PC-9 (cell line): Measurements from ENCODE around the gene FAM221B. TPM values are rescaled to one million over a fixed set of nuclear protein-coding genes. Genes with fewer than 3 reads are reported as not detected.

ENCODE experiments used
- BruUV-seq: library from RNA; stranded (reverse); fragments of 400-500 nt; replicated peaks from 2 replicates; lab custom pipeline; 2021; lab: Mats Ljungman, UMichigan
- CTCF ChIA-PET: fragments of 300-600 bp; sonication (Branson Sonifier 250); formaldehyde crosslinking; loops from one replicate; lab custom pipeline; 2022; ENCODE audit warnings: antibody characterized with exemption; lab: Charles Lee
- POLR2A ChIA-PET: fragments of 300-600 bp; sonication (Branson Sonifier 250); formaldehyde crosslinking; loops from one replicate; lab custom pipeline; 2022; ENCODE audit warnings: antibody characterized with exemption; ENCODE audit not compliant: unreplicated experiment; lab: Charles Lee
- DNase-seq, 2 experiments: peaks; one replicate each; pipeline versions ENCODE4 v3.0.0 to v3.0.0-alpha.2; 2015 to 2022; ENCODE audit warnings: mixed read lengths in 1 of 2
- H2AFZ ChIP-seq: fragments of 200-600 bp; sonication (generic); 2 replicates; pipeline ENCODE4 v1.8.1; 2017; ENCODE audit warnings: antibody characterized with exemption
- H3F3A ChIP-seq: fragments of 200-600 bp; sonication (generic); 2 replicates; pipeline ENCODE4 v1.8.1; 2017; ENCODE audit warnings: antibody characterized with exemption, mild to moderate bottlenecking, low read depth; ENCODE audit not compliant: insufficient read depth
- H3K27ac ChIP-seq: fragments of 200-600 bp; sonication (generic); 2 replicates; pipeline ENCODE4 v1.6.1; 2016; ENCODE audit warnings: mixed run types
- H3K27me3 ChIP-seq: fragments of 200-600 bp; sonication (generic); 2 replicates; pipeline ENCODE4 v1.6.1; 2016; ENCODE audit warnings: low read depth, mixed run types; ENCODE audit not compliant: insufficient read depth
- H3K36me3 ChIP-seq: fragments of 200-600 bp; sonication (generic); 2 replicates; pipeline ENCODE4 v1.6.1; 2016; ENCODE audit warnings: low read depth, mixed run types
- H3K4me1 ChIP-seq: fragments of 200-600 bp; sonication (generic); replicated peaks from 2 replicates; pipeline ENCODE4 v1.6.1; 2016; ENCODE audit warnings: mixed run types; ENCODE audit not compliant: insufficient read depth
- H3K4me2 ChIP-seq: fragments of 200-600 bp; sonication (generic); 2 replicates; pipeline ENCODE4 v1.6.1; 2017; ENCODE audit warnings: mixed run types
- H3K4me3 ChIP-seq: fragments of 200-600 bp; sonication (generic); 2 replicates; pipeline ENCODE4 v1.6.1; 2016; ENCODE audit warnings: mixed run types
- H3K79me2 ChIP-seq: fragments of 200-600 bp; sonication (generic); 2 replicates; pipeline ENCODE4 v1.6.1; 2017; ENCODE audit warnings: low read depth, mixed run types
- H3K9me2 ChIP-seq: fragments of 200-600 bp; sonication (generic); 2 replicates; pipeline ENCODE4 v1.8.1; 2017; ENCODE audit warnings: mild to moderate bottlenecking; ENCODE audit not compliant: insufficient read depth
- H3K9me3 ChIP-seq: fragments of 200-600 bp; sonication (generic); 2 replicates; pipeline ENCODE4 v1.8.1; 2016; ENCODE audit warnings: low read depth; ENCODE audit not compliant: insufficient read depth
- H4K20me1 ChIP-seq: fragments of 200-600 bp; sonication (generic); 2 replicates; pipeline ENCODE4 v1.8.1; 2017; ENCODE audit not compliant: insufficient read depth
- CTCF ChIP-seq: fragments of 200-600 bp; sonication (generic); conservative IDR thresholded peaks from 2 replicates; pipeline ENCODE4 v1.6.1; 2017; ENCODE audit warnings: mixed run types, antibody characterized with exemption, mild to moderate bottlenecking, moderate library complexity
- EZH2 ChIP-seq: fragments of 200-600 bp; sonication (generic); IDR thresholded peaks from 2 replicates; pipeline ENCODE4 v1.8.0; 2017; ENCODE audit warnings: antibody characterized with exemption, low read depth
- intact Hi-C: fragments of 100-400 bp; cut with micrococcal nuclease; formaldehyde crosslinking; loops from one replicate; pipeline ENCODE4 v1.10.0; 2022; ENCODE audit not compliant: unreplicated experiment
- total RNA-seq: library from RNA; stranded (reverse); gene quantifications from 2 replicates; pipeline ENCODE4 v1.2.3, GENCODE V29; 2021

The FAM221B gene
- total RNA-seq, 1 experiment from 2014 or later: not detected

- no peaks in the 10 kb centered on the region for H3K9me3 ChIP-seq
- H3K36me3 ChIP-seq: no peaks in the 10 kb centered on the region
- intact Hi-C loops: no loop called here
- no peaks in the 10 kb centered on the region for H3K27me3 ChIP-seq
- no peaks in the 10 kb centered on the region for H4K20me1 ChIP-seq
- H3K4me1 ChIP-seq: peaks cover 5% of the 10 kb centered on the region; the same call in 1 of the 2 replicates
- no peak within 1 kb of the TSS for H3K4me3 ChIP-seq
- no peak for DNase-seq
- H3K4me2 ChIP-seq: no peak within 1 kb of the TSS; the same call in 1 of the 2 replicates
- TF ChIP-seq CTCF: no peak
- TF ChIP-seq EZH2: no peak
- H3K79me2 ChIP-seq: no peaks in the 10 kb centered on the region
- H2AFZ ChIP-seq: no peak within 1 kb of the TSS
- POLR2A ChIA-PET: no interaction called here
- no TSS peak for BruUV-seq
- H3K27ac ChIP-seq: no peak within 1 kb of the TSS
- no peaks in the 10 kb centered on the region for H3K9me2 ChIP-seq
- CTCF ChIA-PET: interaction anchor here (0.6 kb wide), 1 partner anchor 12 kb away, joined by 3 read pairs; no protein-coding TSS in a partner anchor
- H3F3A ChIP-seq: no peaks in the 10 kb centered on the region
Measured at GRCh38 chr9:35870351-35870923, 41.9 kb upstream of the FAM221B start, which contains the start of gene OR13J1. TSS of gene OR13J1 (minus strand) at chr9:35870401. CDS start at chr9:35870401, 0 bp downstream.

GRCh38 chr9:35869621-35870216 lies 41.2 kb upstream of the FAM221B start:
- Histone ChIP-seq H3K79me2 (no peaks in the 10 kb centered on the region), H2AFZ (no peak overlapping the region), H3K4me3 (no peak overlapping the region), H3K9me3 (no peaks in the 10 kb centered on the region), H3K36me3 (no peaks in the 10 kb centered on the region), H3K27ac (no peak overlapping the region), H3F3A (no peaks in the 10 kb centered on the region), H3K4me1 (peaks cover 5% of the 10 kb centered on the region; the same call in 1 of the 2 replicates), H3K9me2 (no peaks in the 10 kb centered on the region), H3K4me2 (no peak overlapping the region), H3K27me3 (no peaks in the 10 kb centered on the region), H4K20me1 (no peaks in the 10 kb centered on the region)
- intact Hi-C loops: no loop called here
- no TSS peak for BruUV-seq
- no peak for DNase-seq
- ChIA-PET POLR2A (no interaction called here), CTCF (interaction anchor here (0.6 kb wide), 1 partner anchor 13 kb away, joined by 3 read pairs; no protein-coding TSS in a partner anchor)
- TF ChIP-seq CTCF: no peak

- no peaks in the 10 kb centered on the region for H3F3A ChIP-seq
- no peaks in the 10 kb centered on the region for H4K20me1 ChIP-seq
- no peak for DNase-seq
- no peaks in the 10 kb centered on the region for H3K36me3 ChIP-seq
- peaks cover 5% of the 10 kb centered on the region; the same call in 1 of the 2 replicates for H3K4me1 ChIP-seq
- H3K79me2 ChIP-seq: no peaks in the 10 kb centered on the region
- no peak for TF ChIP-seq CTCF
- no TSS peak for BruUV-seq
- no peak overlapping the region for H3K27ac ChIP-seq
- intact Hi-C loops: no loop called here
- H2AFZ ChIP-seq: no peak overlapping the region
- H3K4me2 ChIP-seq: no peak overlapping the region
- H3K9me3 ChIP-seq: no peaks in the 10 kb centered on the region
- no peak overlapping the region for H3K4me3 ChIP-seq
- no peaks in the 10 kb centered on the region for H3K27me3 ChIP-seq
- POLR2A ChIA-PET: no interaction called here
- H3K9me2 ChIP-seq: no peaks in the 10 kb centered on the region
- CTCF ChIA-PET: no interaction called here
Measured at GRCh38 chr9:35868933-35869332, 40.4 kb upstream of the FAM221B start.
